Activated naive CD4-positive, alpha-beta T cell treated with anti-CD3 and anti-CD28 coated beads for 36 hours (primary cell): Measurements from ENCODE around the gene XRRA1. TPM values are rescaled to one million over a fixed set of nuclear protein-coding genes. Genes with fewer than 3 reads are reported as not detected.

Experiments
- CTCF ChIA-PET: fragments of 350-600 bp; sonication (Branson Sonifier 250); formaldehyde crosslinking; loops from one replicate; lab custom pipeline; 2021; ENCODE audit warnings: antibody characterized with exemption; lab: Charles Lee
- DNase-seq: peaks from one replicate; pipeline ENCODE4 v3.0.0-alpha.2; 2020
- H3K27ac Mint-ChIP-seq: one replicate; pipeline ENCODE4 v1.8.0; 2021; ENCODE audit warnings: mild to moderate bottlenecking, mixed read lengths
- H3K27me3 Mint-ChIP-seq: one replicate; pipeline ENCODE4 v1.8.0; 2021; ENCODE audit warnings: low read depth, mixed read lengths
- H3K36me3 Mint-ChIP-seq: one replicate; pipeline ENCODE4 v1.8.0; 2021; ENCODE audit warnings: low read depth, mixed read lengths
- H3K4me1 Mint-ChIP-seq: one replicate; pipeline ENCODE4 v1.8.0; 2021; ENCODE audit warnings: low read depth, mixed read lengths
- H3K4me3 Mint-ChIP-seq: one replicate; pipeline ENCODE4 v1.8.0; 2021; ENCODE audit warnings: mild to moderate bottlenecking, moderate library complexity, mixed read lengths
- H3K9me3 Mint-ChIP-seq: one replicate; pipeline ENCODE4 v1.8.0; 2021; ENCODE audit warnings: mixed read lengths
- intact Hi-C: fragments of 100-400 bp; cut with micrococcal nuclease; formaldehyde crosslinking; loops from one replicate; pipeline ENCODE4 v1.15.1; 2023
- total RNA-seq, 2 experiments: library from RNA; stranded (reverse); gene quantifications; one replicate each; pipeline ENCODE4 v1.2.3, GENCODE V29; 2021

The XRRA1 gene
- total RNA-seq, 2 experiments from 2014 or later: 5.0 to 9.5 TPM

- no peak for DNase-seq
- Mint-ChIP-seq H3K4me1 (peaks cover 10% of the 10 kb centered on the region), H3K9me3 (peaks cover 2% of the 10 kb centered on the region), H3K4me3 (no peak overlapping the region), H3K27ac (no peak overlapping the region), H3K27me3 (no peaks in the 10 kb centered on the region), H3K36me3 (peaks cover 48% of the 10 kb centered on the region)
- intact Hi-C loops: no loop called here
- CTCF ChIA-PET: no interaction called here
Observed at GRCh38 chr11:74816664-74817063, 132.2 kb downstream of the XRRA1 start.

DNA sequence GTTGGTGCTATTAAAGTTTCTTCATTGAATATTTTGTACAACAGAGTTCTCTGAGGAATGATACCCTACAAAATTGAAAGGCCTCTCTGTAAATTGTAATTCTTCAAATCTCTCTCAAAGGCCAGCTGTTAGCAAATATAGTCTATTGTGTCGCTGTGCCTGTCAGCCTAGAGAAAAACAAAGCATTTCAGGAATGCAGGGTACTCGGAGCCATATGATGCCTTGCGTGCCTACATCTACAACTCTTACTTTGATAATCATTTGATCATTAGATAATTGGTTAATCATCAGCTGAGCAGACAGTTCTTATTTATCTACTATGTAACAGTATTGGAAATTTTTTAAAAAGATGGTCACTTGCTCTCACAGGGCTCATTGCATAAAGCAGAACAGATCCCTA lies 132.9 kb downstream of the XRRA1 start:
- CTCF ChIA-PET: no interaction called here

DNA sequence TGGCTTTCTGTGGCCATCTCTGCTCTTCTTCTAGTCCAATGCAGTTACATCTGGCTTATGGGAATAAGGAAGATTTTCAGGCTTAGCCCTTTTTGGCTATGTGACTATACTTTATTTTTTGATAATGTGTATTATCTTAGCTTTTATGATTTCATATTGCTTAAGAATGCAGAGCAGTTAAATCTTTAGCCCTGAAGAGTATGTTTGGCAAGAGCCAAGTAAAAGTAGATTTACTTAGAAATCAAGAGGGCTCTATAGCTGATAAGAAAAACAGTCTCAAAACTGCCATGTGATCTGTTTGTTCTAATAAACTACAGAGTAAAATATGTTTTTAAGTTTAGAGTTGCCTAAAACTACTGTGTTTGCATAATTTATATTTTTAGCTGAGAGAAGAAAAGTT lies 139.1 kb downstream of the XRRA1 start:
- CTCF ChIA-PET: no interaction called here
- no peaks in the 10 kb centered on the region for H3K9me3 Mint-ChIP-seq
- no peak overlapping the region for H3K27ac Mint-ChIP-seq
- H3K36me3 Mint-ChIP-seq: peaks cover 11% of the 10 kb centered on the region
- H3K4me3 Mint-ChIP-seq: no peak overlapping the region
- H3K4me1 Mint-ChIP-seq: peaks cover 8% of the 10 kb centered on the region
- DNase-seq: no peak
- intact Hi-C loops: no loop called here
- H3K27me3 Mint-ChIP-seq: no peaks in the 10 kb centered on the region

More for the DNA sequence above, 132.9 kb downstream of the XRRA1 start:
- Mint-ChIP-seq H3K36me3 (peaks cover 47% of the 10 kb centered on the region), H3K4me1 (peaks cover 10% of the 10 kb centered on the region), H3K27me3 (no peaks in the 10 kb centered on the region), H3K27ac (no peak overlapping the region), H3K4me3 (no peak overlapping the region), H3K9me3 (no peaks in the 10 kb centered on the region)
- intact Hi-C loops: no loop called here
- no peak for DNase-seq

- H3K9me3 Mint-ChIP-seq: no peaks in the 10 kb centered on the region
- no peak overlapping the region for H3K27ac Mint-ChIP-seq
- peaks cover 12% of the 10 kb centered on the region for H3K4me1 Mint-ChIP-seq
- H3K4me3 Mint-ChIP-seq: no peak overlapping the region
- no peaks in the 10 kb centered on the region for H3K27me3 Mint-ChIP-seq
- CTCF ChIA-PET: no interaction called here
- intact Hi-C loops: no loop called here
- no peak for DNase-seq
- H3K36me3 Mint-ChIP-seq: peaks cover 6% of the 10 kb centered on the region
Observed at GRCh38 chr11:74806267-74806666, 142.6 kb downstream of the XRRA1 start.

DNA sequence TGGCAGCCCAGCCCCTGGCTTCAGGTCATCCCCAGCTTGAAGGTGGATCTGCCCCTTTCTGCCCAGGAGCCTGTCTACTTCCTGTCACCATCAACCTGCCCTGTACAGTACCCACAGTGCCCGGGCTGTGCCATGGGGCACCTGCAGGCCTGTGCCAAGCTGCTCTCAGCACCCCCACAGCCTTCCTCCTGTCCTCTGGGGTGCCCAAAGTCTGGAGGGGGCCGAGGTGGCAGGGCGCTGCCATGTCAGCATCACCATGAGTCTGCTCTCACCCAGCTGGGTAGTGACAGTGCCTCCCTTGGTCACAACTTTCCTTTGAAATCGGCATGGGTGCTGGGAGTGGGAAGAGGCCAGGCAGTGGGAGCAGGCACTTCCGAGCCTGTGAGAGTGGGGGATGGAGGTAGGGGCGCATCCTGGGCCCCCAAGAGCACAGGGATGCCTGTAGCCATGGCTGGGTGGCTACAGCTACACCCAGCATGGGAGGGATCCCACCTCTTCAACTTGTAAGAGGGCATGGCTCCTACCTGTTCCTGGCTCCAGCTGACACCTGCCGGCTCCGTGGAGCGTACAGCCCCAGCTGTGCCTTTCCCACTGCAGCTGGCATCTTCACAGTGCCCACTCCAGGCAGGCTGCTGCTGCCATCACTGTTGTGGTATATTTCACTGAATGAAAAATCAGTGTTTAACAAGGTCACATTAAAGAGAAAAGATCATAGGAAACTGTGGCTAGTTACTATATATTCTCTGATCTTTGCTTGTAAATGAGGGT lies 157.4 kb downstream of the XRRA1 start:
- H3K27ac Mint-ChIP-seq: no peak overlapping the region
- no peak for DNase-seq
- no peaks in the 10 kb centered on the region for H3K9me3 Mint-ChIP-seq
- intact Hi-C loops: no loop called here
- H3K4me1 Mint-ChIP-seq: no peaks in the 10 kb centered on the region
- H3K4me3 Mint-ChIP-seq: no peak overlapping the region
- H3K36me3 Mint-ChIP-seq: peaks cover 49% of the 10 kb centered on the region
- H3K27me3 Mint-ChIP-seq: no peaks in the 10 kb centered on the region
- CTCF ChIA-PET: interaction anchor here (0.7 kb wide), 1 partner anchor 441 kb away, joined by 4 read pairs; no protein-coding TSS in a partner anchor

Other genes with a start within 250 kb of the XRRA1 start
- gene CHRDL2, start 217.7 kb downstream of the XRRA1 start, total RNA-seq: not detected
- 10 to 100 TPM; 15.8 to 16.0 TPM for gene RNF169, start 200.2 kb downstream of the XRRA1 start, total RNA-seq
- 10 to 100 TPM; 77.6 to 83.3 TPM for gene SPCS2, start 175 bp upstream of the XRRA1 start, total RNA-seq
- gene NEU3, start 39.8 kb upstream of the XRRA1 start, total RNA-seq: 10 to 100 TPM; 16.4 TPM
- gene OR2AT4, start 147.8 kb upstream of the XRRA1 start, total RNA-seq: not detected
- gene SLCO2B1, start 202.0 kb upstream of the XRRA1 start, total RNA-seq: not detected